Measurements from ENCODE around the gene TSR1.

GRCh38 chr17:2302778-2303203, 33.5 kb downstream of the TSR1 start:
- TF ChIP-seq CTCF (IDR thresholded peaks at IDR 0.05) (no peak), POLR2A (IDR thresholded peaks at IDR 0.05) (no peak), EP300 (IDR thresholded peaks at IDR 0.05) (no peak), POLR2AphosphoS5 (IDR thresholded peaks at IDR 0.05) (no peak)

Measured in sigmoid colon (tissue), 4 donors.